Stimulated activated CD8-positive, alpha-beta memory T cell treated with anti-CD3 and anti-CD28 coated beads, Interleukin-7, amount 100 ng/mL, for 4 hours (primary cell): ENCODE measurements around the gene PTGIS.

ENCODE experiments used
- DNase-seq, 2 donors: peaks; one replicate each; pipeline ENCODE4 v3.0.0-alpha.2; 2020; ENCODE audit warnings: low read depth in 2 of 2

The PTGIS gene

DNA sequence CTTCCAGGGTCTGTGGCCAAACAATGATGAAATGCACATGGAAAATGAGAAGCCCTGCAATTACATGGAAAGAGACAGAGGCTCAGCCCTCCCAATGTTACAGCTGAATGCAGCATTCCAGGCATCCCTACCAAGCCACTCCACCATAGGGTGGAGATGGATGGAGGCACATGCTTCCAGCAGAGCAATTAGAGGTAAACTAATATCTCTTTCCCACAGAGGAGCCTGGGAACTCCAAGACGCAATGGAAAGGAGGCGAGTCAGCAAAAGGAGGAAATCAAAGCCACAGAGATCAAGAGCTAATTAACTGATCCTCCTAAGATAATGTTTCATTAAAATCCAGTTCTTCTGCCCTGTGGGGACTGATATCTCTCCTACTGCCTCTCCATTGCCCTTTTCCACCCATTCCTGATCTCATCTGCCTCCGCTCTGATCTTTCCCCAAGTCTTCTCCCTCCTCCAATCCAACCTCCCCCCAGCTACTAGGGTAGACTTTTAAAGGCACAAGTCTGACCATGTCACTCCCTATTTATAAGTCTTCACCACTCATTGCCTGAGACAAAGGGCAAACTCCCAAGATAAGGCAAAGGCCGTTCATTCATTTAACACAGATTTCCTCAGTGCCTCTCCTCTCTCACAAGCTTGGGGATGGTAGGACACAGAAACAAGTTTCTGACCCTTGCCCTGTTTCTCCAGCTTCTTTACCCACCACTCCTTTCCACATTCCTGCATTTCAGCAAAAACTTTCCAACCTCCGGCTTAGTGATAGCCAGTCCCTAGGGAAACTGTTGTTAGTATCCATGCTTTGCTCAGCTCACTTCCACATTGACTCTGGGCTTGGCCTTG, 71.2 kb downstream of the PTGIS start:
- no peak for DNase-seq

- no peak for DNase-seq
These were observed 71.9 kb downstream of the PTGIS start for GRCh38 chr20:49496043-49496442.

- no peak for DNase-seq
These were observed 77.2 kb downstream of the PTGIS start for GRCh38 chr20:49490689-49491088.

DNA sequence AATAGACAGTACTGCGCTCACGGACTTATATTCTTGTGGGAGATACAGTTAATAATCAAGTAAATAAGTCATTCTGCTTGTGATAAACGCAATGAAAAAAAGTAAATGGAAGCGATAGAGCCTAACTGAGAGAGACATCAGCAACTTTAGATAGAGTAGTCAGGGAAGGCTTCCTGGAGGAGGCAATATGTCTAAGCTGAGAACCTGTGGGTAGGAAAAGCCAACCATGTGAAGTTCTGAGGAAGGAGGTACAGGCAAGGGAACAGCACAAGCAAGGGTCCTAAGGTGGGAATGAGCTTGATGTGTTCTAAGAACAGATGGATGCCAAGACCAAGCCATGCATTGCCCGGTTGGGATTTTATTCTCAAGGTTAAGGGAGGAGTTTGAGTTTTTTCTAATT, 78.2 kb downstream of the PTGIS start:
- DNase-seq: no peak

- DNase-seq: no peak
These were observed 81.9 kb downstream of the PTGIS start for GRCh38 chr20:49486064-49486463.

DNA sequence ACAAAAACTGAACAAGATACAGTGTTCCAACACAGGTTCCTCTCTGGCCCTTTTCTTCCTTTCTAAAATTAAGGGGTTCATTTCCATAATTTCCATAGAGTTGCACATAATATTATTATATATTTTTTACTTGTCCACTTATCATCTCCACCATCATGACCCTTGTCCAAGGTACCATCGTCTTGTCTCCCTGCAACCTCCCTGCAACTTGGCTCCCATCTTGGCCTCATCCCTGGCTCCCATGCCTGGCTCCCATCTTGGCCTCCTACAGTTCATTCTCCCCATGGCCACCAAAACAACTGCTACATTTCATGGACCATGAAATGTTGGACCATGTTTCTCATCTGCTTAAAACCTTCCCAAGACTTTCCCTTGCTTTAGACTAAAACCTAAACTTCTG, 82.4 kb downstream of the PTGIS start:
- DNase-seq: no peak

- DNase-seq: peak; percentile 5 to 19
These were observed 83.5 kb downstream of the PTGIS start for GRCh38 chr20:49484180-49485140.

- no peak for DNase-seq
These were observed 84.2 kb downstream of the PTGIS start for GRCh38 chr20:49483696-49484123.

DNA sequence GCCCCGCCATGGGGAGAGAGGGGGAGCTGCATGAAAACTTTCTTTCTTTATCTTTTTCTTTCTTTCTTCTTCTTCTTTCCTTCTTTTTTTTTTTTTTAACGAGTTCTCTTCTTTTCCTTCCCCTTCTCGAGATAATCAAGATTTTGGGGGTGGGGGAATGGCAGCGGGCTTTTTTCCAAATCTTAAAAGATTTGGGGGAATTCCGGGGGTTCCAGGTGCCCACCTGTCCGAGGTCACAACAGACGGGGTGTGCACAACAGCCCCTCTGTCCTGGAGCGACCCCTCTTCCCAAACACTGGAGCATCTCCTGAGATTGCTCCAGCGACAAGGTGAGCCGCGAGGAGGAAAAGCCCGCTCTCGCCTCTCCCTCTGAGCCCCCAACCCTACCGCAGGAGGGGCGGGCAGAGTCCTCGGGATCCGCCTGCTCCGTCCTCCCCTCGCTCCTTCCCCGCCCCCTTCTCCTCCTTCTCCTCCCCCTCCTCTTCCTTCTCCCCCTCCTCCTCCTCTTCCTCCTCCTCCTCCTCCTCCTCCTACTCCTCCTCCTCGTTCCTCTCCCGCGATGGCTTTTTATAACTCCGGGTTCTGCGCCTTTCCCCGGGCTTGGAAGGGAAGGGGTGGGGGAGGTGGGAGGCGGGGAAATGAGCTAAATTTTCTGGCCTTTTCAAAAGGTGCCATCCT, 84.8 kb downstream of the PTGIS start:
- DNase-seq: no peak

DNA sequence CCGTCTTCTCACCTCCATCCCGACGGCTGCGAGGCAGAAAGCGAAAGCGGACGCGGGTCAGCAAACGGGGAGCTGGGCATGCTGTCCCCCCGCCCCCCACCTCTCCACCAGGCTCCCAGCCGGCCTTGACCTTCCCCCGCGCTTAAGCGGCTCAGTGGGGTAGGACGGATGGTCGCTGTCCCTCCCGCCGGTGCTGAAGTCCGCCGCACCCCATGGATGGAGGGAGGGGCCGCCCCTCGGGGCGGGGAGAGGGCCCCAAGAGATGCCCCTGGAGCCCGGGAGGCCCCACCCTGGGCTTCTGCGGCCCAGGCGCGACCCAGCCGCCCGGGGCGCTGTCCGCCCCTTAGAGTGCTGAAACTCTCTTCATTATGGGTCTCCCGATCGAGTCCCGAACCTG, 85.3 kb downstream of the PTGIS start, which contains the start of gene KCNB1:
TSS of gene KCNB1 (minus strand) at position 48 of the 397 bp plus-strand sequence. CDS start 188 bp downstream, outside the sequence.
- peak in 1 of 2 donors; percentile 1 for DNase-seq

DNA sequence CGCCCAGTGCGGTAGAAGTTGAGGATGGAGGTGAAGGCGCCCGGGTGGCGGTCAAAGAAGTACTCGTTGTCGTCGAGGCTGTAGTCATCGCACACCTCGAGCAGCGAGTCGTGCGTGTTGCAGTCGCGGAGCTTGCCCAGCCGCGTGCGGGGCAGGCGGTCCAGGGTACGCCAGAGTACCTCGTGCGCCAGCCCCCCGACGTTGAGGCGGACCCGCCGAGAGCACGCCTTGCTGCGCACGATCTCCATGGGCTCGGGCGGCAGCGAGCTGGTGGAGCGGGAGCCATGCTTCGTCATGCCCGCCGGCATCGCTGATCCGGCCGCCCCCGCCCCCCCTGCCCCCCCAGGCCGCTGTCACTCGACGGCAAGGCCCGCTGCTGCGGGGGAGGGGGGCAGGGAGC, 85.8 kb downstream of the PTGIS start:
- DNase-seq: no peak

DNA sequence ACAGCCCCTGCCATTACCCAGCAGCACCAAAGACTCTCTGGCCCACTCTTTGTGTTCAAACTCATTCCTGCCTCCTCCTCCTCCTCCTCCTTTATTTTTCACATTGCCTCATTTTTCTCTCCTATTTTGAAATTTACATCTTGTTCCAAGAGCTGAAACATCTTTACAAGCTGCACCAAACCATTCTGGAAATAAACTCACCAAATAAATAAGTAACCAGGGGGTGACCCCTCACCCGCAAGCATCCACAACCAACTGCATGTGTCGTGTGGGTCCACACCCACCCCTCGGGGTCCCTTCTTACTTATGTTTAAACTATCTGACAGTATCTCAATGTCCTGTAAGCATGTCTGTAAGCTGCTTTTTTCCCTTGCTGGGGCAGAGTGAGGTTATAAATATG, 86.8 kb downstream of the PTGIS start:
- DNase-seq: no peak

DNA sequence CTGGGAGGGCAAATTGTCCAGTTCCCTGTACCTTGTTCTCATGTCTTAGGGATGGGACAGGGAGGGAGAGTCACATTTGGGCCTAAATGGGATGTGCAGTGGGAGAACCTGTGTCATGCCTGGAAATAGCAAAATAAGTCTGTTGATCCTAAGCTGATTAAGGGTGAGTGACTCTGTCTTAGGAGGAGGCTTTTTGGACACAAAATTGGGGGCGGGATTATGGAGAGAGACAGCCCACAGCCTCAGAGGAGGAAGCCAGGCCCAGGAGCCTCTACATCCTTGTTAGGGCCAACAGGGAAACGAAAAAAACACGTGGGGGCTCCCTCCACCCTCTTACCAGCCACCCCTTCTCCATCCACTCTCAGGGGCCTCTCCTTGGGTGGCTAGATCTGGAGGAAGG, 87.7 kb downstream of the PTGIS start:
- no peak for DNase-seq

DNA sequence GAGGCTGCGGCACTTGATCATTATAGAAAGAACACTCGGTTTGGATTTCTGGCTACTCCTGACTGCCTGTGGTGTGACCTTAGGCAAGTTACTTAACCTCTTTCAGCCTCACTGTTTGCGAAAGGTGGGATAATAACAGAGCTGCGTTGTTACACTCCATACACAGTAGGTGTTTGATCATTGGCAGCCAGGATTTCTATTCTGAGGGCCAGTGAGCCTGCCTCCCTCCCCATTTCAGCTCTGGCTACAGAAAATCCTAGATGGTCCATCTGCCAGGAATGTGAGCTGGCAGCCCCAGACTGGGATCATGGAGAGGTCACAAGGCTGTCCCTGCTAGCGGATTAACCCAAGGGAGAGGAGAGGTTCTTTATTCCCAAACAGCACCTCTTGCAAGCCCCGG, 88.2 kb downstream of the PTGIS start:
- DNase-seq: no peak

GRCh38 chr20:49478754-49479689, 88.9 kb downstream of the PTGIS start:
- no peak for DNase-seq

GRCh38 chr20:49478266-49478665, 89.7 kb downstream of the PTGIS start:
- no peak for DNase-seq

- no peak for DNase-seq
These were observed 90.7 kb downstream of the PTGIS start for GRCh38 chr20:49477200-49477599.

DNA sequence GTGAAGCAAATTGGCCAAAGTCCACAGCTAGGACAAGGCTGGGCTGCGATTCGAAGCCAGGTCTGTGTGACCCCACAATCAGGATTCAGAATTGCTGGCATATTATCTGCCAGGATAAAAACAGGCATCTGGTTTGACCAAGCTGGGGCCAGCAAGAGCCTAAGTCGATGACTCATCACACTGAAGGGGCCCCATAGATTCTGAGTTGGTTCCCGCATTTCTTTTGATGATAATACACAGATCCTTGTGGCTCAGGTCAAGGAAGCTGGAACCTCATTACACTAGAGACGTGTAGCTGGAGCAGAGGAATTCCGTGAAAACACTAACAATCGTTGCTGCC, 92.0 kb downstream of the PTGIS start:
- DNase-seq: no peak

- no peak for DNase-seq
These were observed 92.5 kb downstream of the PTGIS start for GRCh38 chr20:49475292-49476015.

GRCh38 chr20:49471397-49471796, 96.5 kb downstream of the PTGIS start:
- no peak for DNase-seq
